Smooth muscle cell (in vitro differentiated cells): ENCODE data around the gene POU2F3. TPM values are rescaled to one million over a fixed set of nuclear protein-coding genes. Genes with fewer than 3 reads are reported as not detected.

Experiments
- DNase-seq: peaks from one replicate; lab custom pipeline; 2025; ENCODE audit not compliant: unreplicated experiment; lab: John Stamatoyannopoulos, UW
- H2AFZ ChIP-seq: fragments of 200-600 bp; sonication (generic); 2 replicates; pipeline ENCODE4 v1.6.0; 2016; ENCODE audit warnings: antibody characterized with exemption, low read depth, mild to moderate bottlenecking
- H3F3A ChIP-seq: fragments of 200-600 bp; sonication (generic); 2 replicates; pipeline ENCODE4 v1.6.0; 2017; ENCODE audit warnings: antibody characterized with exemption, low read depth
- H3K27ac ChIP-seq: fragments of 200-600 bp; sonication (generic); 2 replicates; pipeline ENCODE4 v1.5.1; 2016; ENCODE audit warnings: low read depth, mild to moderate bottlenecking
- H3K27me3 ChIP-seq: fragments of 200-600 bp; sonication (generic); 2 replicates; pipeline ENCODE4 v1.6.1; 2016; ENCODE audit warnings: low read depth, mild to moderate bottlenecking
- H3K36me3 ChIP-seq: fragments of 200-600 bp; sonication (generic); 2 replicates; pipeline ENCODE4 v1.5.1; 2016; ENCODE audit warnings: low read depth
- H3K4me1 ChIP-seq: fragments of 200-600 bp; sonication (generic); 2 replicates; pipeline ENCODE4 v1.5.1; 2016; ENCODE audit warnings: low read depth
- H3K4me2 ChIP-seq: fragments of 200-600 bp; sonication (generic); 2 replicates; pipeline ENCODE4 v1.6.0; 2016; ENCODE audit warnings: mild to moderate bottlenecking
- H3K4me3 ChIP-seq: fragments of 200-600 bp; sonication (generic); 2 replicates; pipeline ENCODE4 v1.5.1; 2016; ENCODE audit warnings: mild to moderate bottlenecking
- H3K79me2 ChIP-seq: fragments of 200-600 bp; sonication (generic); 2 replicates; pipeline ENCODE4 v1.6.0; 2016; ENCODE audit warnings: low read depth, mild to moderate bottlenecking
- H3K9ac ChIP-seq: fragments of 200-600 bp; sonication (generic); 2 replicates; pipeline ENCODE4 v1.6.0; 2016; ENCODE audit warnings: low read depth
- H3K9me3 ChIP-seq: fragments of 200-600 bp; sonication (generic); replicated peaks from 2 replicates; pipeline ENCODE4 v1.5.1; 2016; ENCODE audit warnings: low read depth
- H4K20me1 ChIP-seq: fragments of 200-600 bp; sonication (generic); 2 replicates; pipeline ENCODE4 v1.6.0; 2016; ENCODE audit warnings: low read depth
- CTCF ChIP-seq: fragments of 200-600 bp; sonication (generic); IDR thresholded peaks from 2 replicates; pipeline ENCODE4 v1.5.1; 2017; ENCODE audit warnings: borderline replicate concordance, mild to moderate bottlenecking, antibody characterized with exemption; ENCODE audit not compliant: insufficient read depth, poor library complexity, severe bottlenecking
- WGBS: methylation state at CpG from one replicate; pipeline ENCODE4 v1.1.7; 2016; ENCODE audit warnings: low lambda C conversion rate; 5-methylcytosine and 5-hydroxymethylcytosine counted together
- polyA plus RNA-seq: library from polyadenylated mRNA; unstranded; fragments of >200 nt; fragmentation: Nextera tagmentation; extraction: Ambion mirVana; gene quantifications from 2 replicates; pipeline ENCODE4 v1.2.1, GENCODE V29; 2016
- total RNA-seq: library from RNA; depleted of rRNA; stranded (reverse); fragments of >200 nt; gene quantifications from 2 replicates; pipeline ENCODE4 v1.2.3, GENCODE V29; 2014

POU2F3 gene
- total and polyA plus RNA-seq, 2 experiments from 2014 or later: 2.8 TPM; not detected in 1

GRCh38 chr11:120339394-120339890 is 99.5 kb downstream of the POU2F3 start:
- Histone ChIP-seq H4K20me1 (peaks cover 78% of the 10 kb centered on the region), H3K79me2 (peaks cover 80% of the 10 kb centered on the region), H3K36me3 (no peaks in the 10 kb centered on the region), H3K27ac (peak overlapping the region; percentile 54), H3K9me3 (no peaks in the 10 kb centered on the region), H3K4me2 (peak overlapping the region; percentile 98), H3F3A (peaks cover 23% of the 10 kb centered on the region), H3K4me1 (peaks cover 56% of the 10 kb centered on the region), H3K4me3 (peak overlapping the region; percentile 91), H3K27me3 (no peaks in the 10 kb centered on the region), H2AFZ (no peak overlapping the region), H3K9ac (peak overlapping the region; percentile 89)
- no peak for TF ChIP-seq CTCF
- no peak for DNase-seq
- WGBS: 16% methylated on average over 6 of the region's 6 CpGs

GRCh38 chr11:120340529-120340928 is 100.6 kb downstream of the POU2F3 start:
- peak overlapping the region; percentile 91 for H3K4me3 ChIP-seq
- H3K4me1 ChIP-seq: peaks cover 52% of the 10 kb centered on the region
- peaks cover 17% of the 10 kb centered on the region for H3F3A ChIP-seq
- H3K9ac ChIP-seq: no peak overlapping the region
- no peaks in the 10 kb centered on the region for H3K27me3 ChIP-seq
- peaks cover 89% of the 10 kb centered on the region for H4K20me1 ChIP-seq
- H2AFZ ChIP-seq: no peak overlapping the region
- no peaks in the 10 kb centered on the region for H3K36me3 ChIP-seq
- H3K9me3 ChIP-seq: no peaks in the 10 kb centered on the region
- no peak for DNase-seq
- WGBS: 55% methylated on average over 2 of the region's 2 CpGs
- peak overlapping the region; percentile 98 for H3K4me2 ChIP-seq
- TF ChIP-seq CTCF: no peak
- H3K79me2 ChIP-seq: peaks cover 91% of the 10 kb centered on the region
- H3K27ac ChIP-seq: peak overlapping the region; percentile 54

- TF ChIP-seq CTCF: no peak
- H3K4me1 ChIP-seq: peaks cover 51% of the 10 kb centered on the region
- no peak for DNase-seq
- peaks cover 100% of the 10 kb centered on the region for H4K20me1 ChIP-seq
- H3K4me2 ChIP-seq: peak overlapping the region; percentile 98
- WGBS: 82% methylated on average over 3 of the region's 3 CpGs
- no peak overlapping the region for H3K9ac ChIP-seq
- H3K4me3 ChIP-seq: no peak overlapping the region
- no peaks in the 10 kb centered on the region for H3K9me3 ChIP-seq
- H3K79me2 ChIP-seq: peaks cover 100% of the 10 kb centered on the region
- H3F3A ChIP-seq: peaks cover 14% of the 10 kb centered on the region
- H3K27me3 ChIP-seq: no peaks in the 10 kb centered on the region
- no peak overlapping the region for H2AFZ ChIP-seq
- H3K36me3 ChIP-seq: no peaks in the 10 kb centered on the region
- H3K27ac ChIP-seq: no peak overlapping the region
These were observed 102.3 kb downstream of the POU2F3 start for GRCh38 chr11:120342226-120342625.

GRCh38 chr11:120342678-120343077 is 102.7 kb downstream of the POU2F3 start:
- Histone ChIP-seq H2AFZ (no peak overlapping the region), H3K79me2 (peaks cover 100% of the 10 kb centered on the region), H3F3A (peaks cover 14% of the 10 kb centered on the region), H3K4me3 (no peak overlapping the region), H3K9me3 (no peaks in the 10 kb centered on the region), H3K27me3 (no peaks in the 10 kb centered on the region), H4K20me1 (peaks cover 100% of the 10 kb centered on the region), H3K9ac (no peak overlapping the region), H3K27ac (peak overlapping the region; percentile 17), H3K4me2 (peak overlapping the region; percentile 98), H3K4me1 (peaks cover 51% of the 10 kb centered on the region), H3K36me3 (no peaks in the 10 kb centered on the region)
- no peak for TF ChIP-seq CTCF
- DNase-seq: no peak
- 97% methylated on average over 3 of the region's 3 CpGs for WGBS
